ENCODE data around the gene SYNJ1. TPM values are rescaled to one million over a fixed set of nuclear protein-coding genes. Genes with fewer than 3 reads are reported as not detected.
"Not testable (repeated sequence)": the region's sequence is repeated elsewhere in the genome, so short reads cannot be mapped to it uniquely, and the experiment has no call there.

SYNJ1 gene
- total RNA-seq, 2 donors from 2014 or later, result 6.0 to 12.2 TPM

GRCh38 chr21:32661026-32661782 lies 66.6 kb downstream of the SYNJ1 start:
- H3K4me3 ChIP-seq (ENCODE audit: low read length); H3K27me3 ChIP-seq (ENCODE audit: control insufficient read depth, insufficient read depth, low read length, poor library complexity, severe bottlenecking); H3K4me3 Mint-ChIP-seq; H3K4me1 ChIP-seq (ENCODE audit: control insufficient read depth, insufficient read depth, low read length); H3K9ac ChIP-seq (ENCODE audit: extremely low read depth, low read length, poor library complexity, severe bottlenecking); DNase-seq; H3K27ac ChIP-seq (ENCODE audit: low read depth, low read length); H3K27me3 Mint-ChIP-seq (ENCODE audit: insufficient read depth); H3K27ac Mint-ChIP-seq: not testable (repeated sequence)
- Mint-ChIP-seq H3K36me3 (ENCODE audit: low read depth) (peaks cover 90% of the 10 kb centered on the region), H3K9me3 (peaks cover 70% of the 10 kb centered on the region), H3K4me1 (peaks cover 11% of the 10 kb centered on the region)
- Histone ChIP-seq H3K9me3 (ENCODE audit: control insufficient read depth, low read length) (peaks cover 85% of the 10 kb centered on the region), H3K36me3 (ENCODE audit: control insufficient read depth, insufficient read depth, low read length) (peaks cover 89% of the 10 kb centered on the region)
- 95 to 99% methylated on average over 11 to 13 of the region's 13 CpGs for WGBS, 2 experiments (ENCODE audit: insufficient coverage in 1 of 2, insufficient read length in 1 of 2)

GRCh38 chr21:32658524-32658923 lies 69.3 kb downstream of the SYNJ1 start:
- H3K27ac ChIP-seq (ENCODE audit: low read depth, low read length), result no peak overlapping the region
- Mint-ChIP-seq H3K9me3 (peaks cover 45% of the 10 kb centered on the region), H3K4me1 (peaks cover 3% of the 10 kb centered on the region), H3K4me3 (no peak overlapping the region), H3K36me3 (ENCODE audit: low read depth) (peaks cover 68% of the 10 kb centered on the region), H3K27me3 (ENCODE audit: insufficient read depth) (no peaks in the 10 kb centered on the region), H3K27ac (peak overlapping the region; percentile 33)
- peaks cover 60% of the 10 kb centered on the region for H3K9me3 ChIP-seq (ENCODE audit: control insufficient read depth, low read length)
- no peak for DNase-seq
- no peaks in the 10 kb centered on the region for H3K4me1 ChIP-seq (ENCODE audit: control insufficient read depth, insufficient read depth, low read length)
- H3K9ac ChIP-seq (ENCODE audit: extremely low read depth, low read length, poor library complexity, severe bottlenecking), result no peak overlapping the region
- peak overlapping the region; percentile 62 for H3K4me3 ChIP-seq (ENCODE audit: low read length)
- H3K27me3 ChIP-seq (ENCODE audit: control insufficient read depth, insufficient read depth, low read length, poor library complexity, severe bottlenecking), result no peaks in the 10 kb centered on the region
- TF ChIP-seq CTCF (conservative IDR thresholded peaks at IDR 0.05), result no peak
- H3K36me3 ChIP-seq (ENCODE audit: control insufficient read depth, insufficient read depth, low read length), result peaks cover 78% of the 10 kb centered on the region
- WGBS, 2 experiments (ENCODE audit: insufficient coverage in 1 of 2, insufficient read length in 1 of 2), result 92 to 100% methylated on average over 3 to 9 of the region's 9 CpGs

GRCh38 chr21:32653326-32653901 lies 74.4 kb downstream of the SYNJ1 start:
- Mint-ChIP-seq H3K9me3 (peaks cover under 1% of the 10 kb centered on the region), H3K27ac (no peak overlapping the region), H3K27me3 (ENCODE audit: insufficient read depth) (no peaks in the 10 kb centered on the region), H3K36me3 (ENCODE audit: low read depth) (peaks cover 22% of the 10 kb centered on the region), H3K4me1 (peaks cover 9% of the 10 kb centered on the region), H3K4me3 (no peak overlapping the region)
- Histone ChIP-seq H3K9me3 (ENCODE audit: control insufficient read depth, low read length) (peaks cover 10% of the 10 kb centered on the region), H3K9ac (ENCODE audit: extremely low read depth, low read length, poor library complexity, severe bottlenecking) (no peak overlapping the region), H3K4me3 (ENCODE audit: low read length) (no peak overlapping the region), H3K27me3 (ENCODE audit: control insufficient read depth, insufficient read depth, low read length, poor library complexity, severe bottlenecking) (no peaks in the 10 kb centered on the region), H3K4me1 (ENCODE audit: control insufficient read depth, insufficient read depth, low read length) (no peaks in the 10 kb centered on the region), H3K36me3 (ENCODE audit: control insufficient read depth, insufficient read depth, low read length) (peaks cover 70% of the 10 kb centered on the region), H3K27ac (ENCODE audit: low read depth, low read length) (no peak overlapping the region)
- 67 to 100% methylated on average over 1 of the region's 2 CpGs for WGBS, 2 experiments (ENCODE audit: insufficient coverage in 1 of 2, insufficient read length in 1 of 2)
- peak; percentile 69 for DNase-seq
- TF ChIP-seq CTCF (conservative IDR thresholded peaks at IDR 0.05), result peak; percentile 94
